HL-60/S4 treated with retinoic acid at 250 ng/mL for 4 days and 3 days (cell line): ENCODE data around the gene TIPRL.
"Not testable (repeated sequence)": the region's sequence is repeated elsewhere in the genome, so short reads cannot be mapped to it uniquely, and the experiment has no call there.

ENCODE experiments used
- in situ Hi-C: fragments of 300-500 bp; cut with MboI; formaldehyde crosslinking; loops from 2 replicates; pipeline ENCODE4 v1.7.0; 2022; ENCODE audit warnings: low sequenced_read_pairs

Gene TIPRL

DNA sequence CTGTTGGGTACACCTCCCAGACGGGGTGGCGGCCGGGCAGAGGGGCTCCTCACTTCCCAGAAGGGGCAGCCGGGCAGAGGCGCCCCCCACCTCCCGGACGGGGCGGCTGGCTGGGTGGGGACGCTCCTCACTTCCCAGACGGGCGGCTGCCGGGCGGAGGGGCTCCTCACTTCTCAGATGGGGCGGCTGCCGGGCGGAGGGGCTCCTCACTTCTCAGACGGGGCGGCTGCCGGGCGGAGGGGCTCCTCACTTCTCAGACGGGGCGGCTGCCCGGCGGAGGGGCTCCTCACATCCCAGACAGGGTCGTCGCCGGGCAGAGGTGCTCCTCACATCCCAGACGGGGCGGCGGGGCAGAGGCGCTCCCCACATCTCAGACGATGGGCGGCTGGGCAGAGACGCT is 28.9 kb downstream of the TIPRL start:
- in situ Hi-C loops = not testable (repeated sequence)

GRCh38 chr1:168210312-168210711 is 31.6 kb downstream of the TIPRL start:
- in situ Hi-C loops = no loop called here

- in situ Hi-C loops = no loop called here
These were observed 34.6 kb downstream of the TIPRL start for GRCh38 chr1:168213349-168213748.

DNA sequence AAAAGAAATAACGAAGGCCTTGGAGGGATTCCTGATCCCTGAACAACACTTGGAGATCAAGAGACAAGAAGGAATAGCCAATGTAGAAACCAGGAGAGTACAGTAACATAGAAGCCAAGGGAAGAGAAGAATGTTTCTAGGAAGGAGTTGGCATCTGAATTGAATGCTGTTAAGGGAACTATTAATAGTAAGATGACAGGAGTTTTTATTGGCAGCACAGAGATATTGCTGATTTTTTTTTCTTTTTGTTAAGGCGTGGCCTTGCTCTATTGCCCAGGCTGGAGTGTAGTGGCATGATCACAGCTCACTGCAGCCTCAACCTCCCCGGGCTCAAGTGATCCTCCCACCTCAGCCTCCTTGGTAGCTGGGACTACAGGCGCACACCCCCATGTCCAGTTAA is 37.4 kb downstream of the TIPRL start:
- in situ Hi-C loops = no loop called here

GRCh38 chr1:168217664-168218063 is 38.9 kb downstream of the TIPRL start:
- in situ Hi-C loops = no loop called here

DNA sequence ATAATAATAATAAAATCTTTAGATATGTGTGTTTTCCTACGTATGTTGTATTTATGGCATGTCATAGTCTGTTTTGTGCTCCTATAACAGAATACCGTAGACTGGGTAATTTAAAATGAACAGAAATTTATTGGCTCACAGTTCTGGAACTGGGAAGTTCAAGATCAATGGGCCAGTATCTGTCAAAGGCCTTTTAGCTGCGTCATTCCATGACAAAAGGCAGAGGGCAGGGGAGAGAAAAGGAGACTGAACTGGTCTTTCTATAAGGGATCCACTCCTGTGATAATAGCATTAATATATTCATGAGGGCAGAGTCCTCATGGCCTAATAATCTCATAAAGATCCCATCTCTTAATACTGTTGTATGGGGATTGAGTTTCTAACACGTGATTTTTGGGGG is 39.9 kb downstream of the TIPRL start:
- in situ Hi-C loops = no loop called here

DNA sequence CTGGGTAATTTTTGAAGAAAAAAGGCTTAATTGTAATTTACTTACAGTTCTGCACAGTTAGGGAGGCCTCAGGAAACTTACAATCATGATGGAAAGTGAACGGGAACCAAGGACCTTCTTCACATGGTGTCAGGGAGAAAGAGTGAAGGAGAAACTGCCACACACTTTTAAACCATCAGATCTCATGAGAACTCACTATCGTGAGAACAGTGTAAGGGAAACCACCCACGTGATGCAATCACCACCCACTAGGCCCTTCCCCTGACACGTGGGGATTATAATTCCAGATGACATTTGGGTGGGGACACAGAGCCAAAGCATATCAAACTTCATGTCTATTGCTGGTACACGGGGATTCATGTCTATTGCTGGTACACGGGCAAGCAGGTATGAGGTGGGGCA is 41.7 kb downstream of the TIPRL start:
- in situ Hi-C loops = no loop called here

- in situ Hi-C loops = no loop called here
These were observed 42.5 kb downstream of the TIPRL start for GRCh38 chr1:168221275-168221674.

DNA sequence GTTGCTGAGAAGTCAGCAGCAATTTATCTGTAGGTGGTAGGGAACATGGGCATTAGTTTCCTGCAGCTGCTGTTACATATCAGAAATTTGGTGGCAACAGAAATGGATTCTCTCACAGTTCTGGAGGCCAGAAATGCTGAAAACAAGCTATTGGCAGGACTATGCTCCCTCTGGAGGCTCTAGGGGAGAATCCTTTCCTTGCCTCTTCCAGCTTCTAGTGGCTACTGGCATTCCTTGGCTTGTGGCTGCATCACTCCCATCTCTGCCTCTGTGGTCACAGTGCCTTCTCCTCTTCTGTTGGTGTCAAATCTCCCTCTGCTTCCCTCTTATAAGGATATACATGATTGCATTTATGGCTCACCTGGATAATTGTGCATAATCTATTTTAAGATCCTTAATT is 44.5 kb downstream of the TIPRL start:
- in situ Hi-C loops = no loop called here

- in situ Hi-C loops = no loop called here
These were observed 45.1 kb downstream of the TIPRL start for GRCh38 chr1:168223681-168224540.

DNA sequence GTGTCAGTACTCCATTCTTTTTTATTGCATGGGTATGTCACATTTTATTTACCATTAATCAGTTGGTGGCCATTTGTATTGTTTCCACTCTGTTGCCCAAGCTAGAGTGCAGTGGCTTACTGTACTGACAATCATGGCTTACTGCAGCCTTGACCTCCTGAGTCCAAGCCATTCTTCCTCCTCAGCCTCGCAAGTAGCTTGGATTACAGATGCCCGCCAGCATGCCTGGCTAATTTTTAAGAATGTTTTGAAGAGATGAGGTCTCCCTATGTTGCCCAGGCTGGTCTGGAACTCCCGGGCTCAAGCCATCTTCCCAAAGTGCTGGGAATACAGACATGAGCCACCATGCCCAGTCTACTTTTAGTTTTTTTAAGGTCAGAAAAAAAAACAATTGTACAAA is 46.2 kb downstream of the TIPRL start:
- in situ Hi-C loops = no loop called here

DNA sequence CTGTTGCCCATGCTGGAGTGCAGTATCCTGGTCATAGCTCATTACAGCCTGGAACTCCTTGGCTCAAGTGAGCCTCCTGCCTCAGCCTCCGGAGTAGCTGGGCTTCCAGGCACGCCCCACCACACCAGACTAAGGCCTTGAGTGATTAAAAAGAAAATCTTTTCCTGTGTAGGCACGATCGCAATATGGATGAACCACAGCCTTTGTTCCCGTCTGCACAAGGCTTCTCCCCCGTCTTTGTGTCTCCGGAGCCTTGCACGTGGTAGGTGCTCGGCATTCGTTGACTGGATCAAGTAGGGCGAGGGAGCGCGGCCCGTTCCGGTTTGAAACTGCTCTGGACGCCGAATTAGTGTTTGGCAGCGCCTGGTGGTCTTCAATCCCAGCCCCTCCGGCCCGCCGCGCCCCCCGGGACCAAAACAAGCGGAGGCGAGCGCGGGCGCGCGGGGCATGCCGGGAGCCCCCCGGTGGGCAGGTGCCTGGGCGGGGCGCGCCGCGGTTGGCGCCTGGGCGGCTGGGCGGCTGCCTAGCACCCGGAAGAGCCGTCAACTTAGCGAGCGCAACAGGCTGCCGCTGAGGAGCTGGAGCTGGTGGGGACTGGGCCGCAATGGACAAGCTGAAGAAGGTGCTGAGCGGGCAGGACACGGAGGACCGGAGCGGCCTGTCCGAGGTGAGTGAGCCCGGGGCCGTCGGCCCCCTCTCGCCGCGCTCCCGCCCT is 46.9 kb downstream of the TIPRL start, which contains the start of gene SFT2D2:
SFT2D2 (plus strand) TSS at position 529 of the 715 bp plus-strand sequence; CDS start at position 605, 76 bp downstream.
- in situ Hi-C loops = no loop called here

GRCh38 chr1:168227620-168228019 is 48.9 kb downstream of the TIPRL start:
- in situ Hi-C loops = no loop called here

DNA sequence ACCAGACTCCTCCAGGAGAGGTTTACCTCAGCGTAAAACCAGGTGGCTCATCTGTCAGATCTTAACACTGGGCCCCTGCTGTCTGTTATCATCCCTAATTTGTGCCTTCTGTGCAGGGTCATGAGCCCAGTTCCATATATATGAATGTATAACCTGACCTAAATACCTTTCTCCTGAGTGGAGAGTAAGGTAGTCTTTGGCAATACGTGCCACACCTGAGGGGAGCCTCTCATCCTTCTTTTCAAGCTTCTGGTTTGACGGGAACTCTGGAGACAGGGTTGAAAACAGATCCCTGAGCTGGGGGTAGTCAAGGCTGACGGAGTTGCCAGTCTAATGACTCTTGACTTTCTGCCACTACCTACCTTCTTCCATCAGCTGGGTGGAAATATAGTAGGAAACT is 51.1 kb downstream of the TIPRL start:
- in situ Hi-C loops = no loop called here

- in situ Hi-C loops = no loop called here
These were observed 51.9 kb downstream of the TIPRL start for GRCh38 chr1:168230709-168231108.

GRCh38 chr1:168234846-168235547 is 56.2 kb downstream of the TIPRL start:
- in situ Hi-C loops = no loop called here

DNA sequence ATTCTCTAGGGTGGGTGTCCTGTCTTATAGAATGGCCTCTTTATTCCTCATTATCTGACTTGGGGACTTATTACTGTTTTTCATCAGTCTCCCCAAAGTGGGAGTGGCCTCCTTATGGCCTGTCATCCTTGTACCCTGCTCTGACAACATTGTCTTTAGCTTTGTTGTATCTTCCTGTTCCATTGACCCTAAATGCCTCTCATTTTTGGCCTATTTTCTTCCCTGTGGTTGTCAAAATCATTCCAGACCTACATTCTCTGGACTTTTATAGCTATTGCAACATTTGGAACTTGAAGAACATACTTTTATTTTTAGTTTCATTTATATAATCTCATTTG is 56.8 kb downstream of the TIPRL start:
- in situ Hi-C loops = no loop called here

- in situ Hi-C loops = no loop called here
These were observed 57.2 kb downstream of the TIPRL start for GRCh38 chr1:168235937-168236336.

DNA sequence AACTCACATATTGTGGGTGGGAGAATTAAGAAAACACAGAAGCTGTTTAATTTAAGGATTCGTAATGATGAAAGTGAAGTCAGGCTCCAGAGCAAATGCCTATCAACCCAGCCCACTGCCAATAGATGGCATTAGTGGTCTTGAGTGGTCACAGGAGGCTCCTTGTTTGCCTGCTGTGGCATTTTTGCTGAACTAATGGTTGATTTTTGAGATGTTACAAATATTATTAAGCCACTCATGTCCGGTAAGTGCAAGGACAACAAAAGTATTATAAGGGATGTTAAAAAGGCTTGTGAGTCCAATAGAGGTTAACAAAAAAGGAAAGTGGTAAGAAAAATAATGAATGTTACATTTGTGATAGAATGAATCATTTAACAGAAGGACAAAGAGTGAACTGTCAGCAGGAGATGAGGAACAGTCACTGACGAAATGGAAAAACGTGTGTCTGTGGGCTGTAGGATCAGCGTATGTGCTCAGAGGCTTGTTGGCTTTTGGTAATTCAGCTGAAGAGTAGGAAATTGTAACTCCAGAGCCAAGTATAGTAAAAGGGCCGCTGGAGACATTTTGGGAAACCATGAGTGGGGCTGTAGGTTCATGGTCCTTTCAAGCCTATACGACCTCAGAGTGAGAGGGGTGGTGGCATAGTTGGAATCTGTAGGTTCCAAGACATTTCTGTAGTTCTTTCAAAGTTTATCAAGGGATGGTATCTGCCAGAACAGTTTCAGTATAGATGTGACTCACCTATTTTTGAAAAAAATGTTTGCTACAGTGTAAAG is 58.3 kb downstream of the TIPRL start:
- in situ Hi-C loops = no loop called here

- in situ Hi-C loops = no loop called here
These were observed 64.4 kb downstream of the TIPRL start for GRCh38 chr1:168243198-168243597.

DNA sequence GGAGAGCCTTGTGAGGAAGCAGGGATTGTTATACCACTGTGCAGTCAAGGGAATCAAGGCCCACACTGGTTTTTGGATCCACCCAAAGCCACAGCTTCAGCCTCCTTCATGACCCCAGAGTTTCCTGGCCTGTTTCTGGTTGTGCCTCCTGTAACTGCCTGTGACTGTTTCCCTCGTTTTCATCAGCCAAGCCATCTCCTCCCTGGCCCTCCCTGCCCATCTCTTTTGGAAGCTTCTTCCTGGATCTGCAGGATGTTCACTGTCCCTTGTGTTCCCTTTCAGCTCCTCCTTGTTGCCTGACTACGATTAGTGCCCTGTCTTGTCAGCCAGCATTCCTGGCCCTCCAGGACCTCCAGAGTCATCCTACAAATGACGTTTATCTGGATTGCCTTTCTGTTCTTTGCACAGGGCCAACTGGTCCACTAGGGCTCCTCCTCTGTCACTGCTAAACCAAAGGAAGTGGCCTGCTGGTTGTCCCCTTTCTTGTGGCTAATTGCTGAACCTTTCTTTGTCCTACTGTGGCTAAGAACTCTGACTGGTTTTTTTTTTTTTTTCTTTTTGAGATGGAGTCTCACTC is 65.0 kb downstream of the TIPRL start:
- in situ Hi-C loops = no loop called here
